Thyroid gland (tissue), 4 donors: ENCODE results near the gene C14orf93. TPM values are rescaled to one million over a fixed set of nuclear protein-coding genes. Genes with fewer than 3 reads are reported as not detected.

Source experiments
- DNase-seq, 2 donors: peaks; one replicate each; pipeline ENCODE4 v3.0.0-alpha.2; 2019
- H3K27ac ChIP-seq, 3 donors: fragments of 200-600 bp; sonication (generic); 1 replicate in 2 of 3; 2 replicates in 1 of 3; pipeline ENCODE4 v1.5.1; 2016 to 2019; ENCODE audit warnings: mild to moderate bottlenecking in 1 of 3, moderate library complexity in 1 of 3
- H3K27me3 ChIP-seq: fragments of 200-600 bp; sonication (generic); one replicate; pipeline ENCODE4 v1.5.1; 2019
- H3K36me3 ChIP-seq, 2 donors: fragments of 200-600 bp; sonication (generic); one replicate each; pipeline ENCODE4 v1.5.1; 2016 to 2019
- H3K4me1 ChIP-seq, 2 donors: fragments of 200-600 bp; sonication (generic); one replicate each; pipeline ENCODE4 v1.5.1; 2017 to 2019
- H3K4me3 ChIP-seq, 3 donors: fragments of 200-600 bp; sonication (generic); replicated peaks in 1 of 3; 1 replicate in 2 of 3; 2 replicates in 1 of 3; pipeline ENCODE4 v1.5.1; 2016; ENCODE audit warnings: mild to moderate bottlenecking in 1 of 3
- H3K9me3 ChIP-seq: fragments of 200-600 bp; sonication (generic); one replicate; pipeline ENCODE4 v1.5.1; 2017
- CTCF ChIP-seq, 6 experiments: fragments of 200-600 bp in 3 of 6; fragments of 450-650 bp in 3 of 6; sonication (generic) in 3 of 6; IDR thresholded peaks; one replicate each; pipeline ENCODE4 v1.5.1; 2016 to 2019; ENCODE audit warnings: antibody characterized with exemption in 6 of 6, mild to moderate bottlenecking in 2 of 6, inconsistent platforms in 1 of 6, moderate library complexity in 1 of 6
- POLR2A ChIP-seq, 2 donors: fragments of 450-650 bp; IDR thresholded peaks; one replicate each; pipeline ENCODE4 v1.6.1; 2017; ENCODE audit warnings: antibody characterized with exemption in 2 of 2, mild to moderate bottlenecking in 2 of 2, moderate library complexity in 1 of 2
- WGBS, 2 donors: methylation state at CpG; one replicate each; pipeline ENCODE4 v1.1.5; 2017; 5-methylcytosine and 5-hydroxymethylcytosine counted together
- intact Hi-C: fragments of 100-400 bp; cut with DNase I; formaldehyde crosslinking; loops from one replicate; pipeline ENCODE4 v1.15.1; 2023
- total RNA-seq, 4 donors: library from RNA; depleted of rRNA; stranded (reverse); fragments of >200 nt; gene quantifications; one replicate each; pipeline ENCODE4 v1.2.3, GENCODE V29; 2016

The C14orf93 gene
- 10 to 100 TPM; 11.6 to 20.6 (median 15.4) TPM for total RNA-seq

- Histone ChIP-seq H3K9me3 (no peaks in the 10 kb centered on the region), H3K4me1 (peaks cover 15 to 21% of the 10 kb centered on the region in 2 donors), H3K36me3 (no peaks in the 10 kb centered on the region), H3K27me3 (no peaks in the 10 kb centered on the region), H3K27ac (peak within 1 kb of the TSS; percentile 62 to 88 (median 85)), H3K4me3 (peak within 1 kb of the TSS; percentile 18 to 44 (median 40))
- TF ChIP-seq POLR2A (IDR thresholded peaks at IDR 0.05) (peak in 1 of 2 donors; percentile 65), CTCF (IDR thresholded peaks at IDR 0.05) (no peak)
- intact Hi-C loops: no loop called here
- peak; percentile 83 to 84 for DNase-seq
- 2 to 3% methylated on average over 34 to 40 of the region's 40 CpGs for WGBS, 2 donors
Observed at GRCh38 chr14:23009939-23010726, at the start of gene C14orf93. Gene C14orf93, minus strand, starts transcription at chr14:23010143. Its CDS starts 11,120 bp downstream, at chr14:22999023.

- Histone ChIP-seq H3K27ac (no peak overlapping the region), H3K4me3 (no peak overlapping the region), H3K36me3 (peaks cover 46 to 47% of the 10 kb centered on the region in 2 donors), H3K9me3 (no peaks in the 10 kb centered on the region), H3K4me1 (peaks cover 4 to 21% of the 10 kb centered on the region in 2 donors), H3K27me3 (no peaks in the 10 kb centered on the region)
- 92 to 96% methylated on average over 32 of the region's 32 CpGs for WGBS, 2 donors
- TF ChIP-seq POLR2A (IDR thresholded peaks at IDR 0.05) (peak in 1 of 2 donors; percentile 24), CTCF (IDR thresholded peaks at IDR 0.05) (no peak)
- no peak for DNase-seq
- intact Hi-C loops: no loop called here
Observed at GRCh38 chr14:23058654-23059504, 48.9 kb upstream of the C14orf93 start.

GRCh38 chr14:23057757-23058653 lies 48.1 kb upstream of the C14orf93 start:
- Histone ChIP-seq H3K27me3 (no peaks in the 10 kb centered on the region), H3K4me3 (peak overlapping the region in 2 of 3 donors; percentile 14 to 69), H3K4me1 (peaks cover 4 to 21% of the 10 kb centered on the region in 2 donors), H3K9me3 (no peaks in the 10 kb centered on the region), H3K27ac (peak overlapping the region in 1 of 3 donors; percentile 74), H3K36me3 (peaks cover 37 to 38% of the 10 kb centered on the region in 2 donors)
- TF ChIP-seq POLR2A (IDR thresholded peaks at IDR 0.05) (no peak), CTCF (IDR thresholded peaks at IDR 0.05) (peak; percentile 86 to 96 (median 92))
- intact Hi-C loops: loop anchor here (2.0 kb wide), 1 partner anchor 71 kb away; no protein-coding TSS in a partner anchor
- peak; percentile 88 to 91 for DNase-seq
- WGBS, 2 donors: 3 to 4% methylated on average over 15 to 17 of the region's 51 CpGs

GRCh38 chr14:23056956-23057756 lies 47.2 kb upstream of the C14orf93 start, which contains the start of gene CDH24:
Gene CDH24, minus strand, starts transcription at chr14:23057520. Its CDS starts 1,787 bp downstream, at chr14:23055733.
- Histone ChIP-seq H3K27me3 (no peaks in the 10 kb centered on the region), H3K36me3 (peaks cover 29% of the 10 kb centered on the region in 2 donors), H3K27ac (peak within 1 kb of the TSS in 2 of 3 donors; percentile 11 to 74), H3K4me3 (peak within 1 kb of the TSS in 2 of 3 donors; percentile 53 to 69), H3K4me1 (peaks cover 1 to 17% of the 10 kb centered on the region in 2 donors), H3K9me3 (no peaks in the 10 kb centered on the region)
- intact Hi-C loops: loop anchor here (2.0 kb wide), 1 partner anchor 70 kb away; no protein-coding TSS in a partner anchor
- peak; percentile 79 to 82 for DNase-seq
- TF ChIP-seq POLR2A (IDR thresholded peaks at IDR 0.05) (peak in 1 of 2 donors; percentile 68), CTCF (IDR thresholded peaks at IDR 0.05) (no peak)
- WGBS, 2 donors: 9 to 10% methylated on average over 18 to 22 of the region's 73 CpGs
